Breast epithelium (tissue), 4 donors: ENCODE measurements around the gene PEF1. TPM values are rescaled to one million over a fixed set of nuclear protein-coding genes. Genes with fewer than 3 reads are reported as not detected.

ENCODE experiments used
- DNase-seq, 2 donors: peaks; one replicate each; pipeline ENCODE4 v3.0.0-alpha.2; 2019; ENCODE audit warnings: low spot score in 2 of 2
- H3K27ac ChIP-seq, 2 donors: fragments of 200-600 bp; sonication (generic) in 1 of 2; one replicate each; pipeline ENCODE4 v1.5.1; 2016 to 2019; ENCODE audit warnings: mild to moderate bottlenecking in 1 of 2
- H3K27me3 ChIP-seq, 2 donors: fragments of 200-600 bp; sonication (generic) in 1 of 2; one replicate each; pipeline versions ENCODE4 v1.5.1 to v1.6.0; 2017 to 2019; ENCODE audit warnings: control low read depth in 1 of 2, mild to moderate bottlenecking in 1 of 2
- H3K36me3 ChIP-seq: fragments of 200-600 bp; one replicate; pipeline ENCODE4 v1.5.1; 2019
- H3K4me1 ChIP-seq, 2 donors: fragments of 200-600 bp; sonication (generic); one replicate each; pipeline ENCODE4 v1.5.1; 2016 to 2019; ENCODE audit warnings: control low read depth in 1 of 2
- H3K4me3 ChIP-seq, 3 donors: fragments of 200-600 bp; sonication (generic); 1 replicate in 2 of 3; 2 replicates in 1 of 3; pipeline ENCODE4 v1.5.1; 2016 to 2019; ENCODE audit warnings: mild to moderate bottlenecking in 3 of 3, moderate library complexity in 2 of 3
- H3K9me3 ChIP-seq, 2 donors: fragments of 200-600 bp; sonication (generic) in 1 of 2; one replicate each; pipeline ENCODE4 v1.5.1; 2016 to 2019; ENCODE audit warnings: control low read depth in 1 of 2
- CTCF ChIP-seq, 3 donors: fragments of 450-650 bp; IDR thresholded peaks; one replicate each; pipeline ENCODE4 v1.5.1; 2016 to 2017; ENCODE audit warnings: antibody characterized with exemption in 3 of 3, mild to moderate bottlenecking in 3 of 3, moderate library complexity in 3 of 3
- POLR2A ChIP-seq: fragments of 450-650 bp; IDR thresholded peaks from one replicate; pipeline ENCODE4 v1.6.1; 2016; ENCODE audit warnings: antibody characterized with exemption, mild to moderate bottlenecking, moderate library complexity
- POLR2AphosphoS5 ChIP-seq, 3 donors: sonication (generic); formaldehyde crosslinking; IDR thresholded peaks; one replicate each; pipeline ENCODE4 v1.6.1; 2017; ENCODE audit warnings: antibody characterized with exemption in 3 of 3
- intact Hi-C: fragments of 100-400 bp; cut with DNase I; formaldehyde crosslinking; loops from one replicate; pipeline ENCODE4 v1.15.1; 2023; ENCODE audit warnings: low total_unique reads
- total RNA-seq, 3 donors: library from RNA; depleted of rRNA; stranded (reverse); fragments of >200 nt; gene quantifications; one replicate each; pipeline ENCODE4 v1.1.0, GENCODE V29; 2016

PEF1 gene
- total RNA-seq, 3 donors from 2014 or later, result 67.8 to 84.9 (median 70.1) TPM

GRCh38 chr1:31584869-31585735 lies 59.6 kb downstream of the PEF1 start:
- Histone ChIP-seq H3K9me3 (no peaks in the 10 kb centered on the region), H3K4me1 (peaks cover 6 to 13% of the 10 kb centered on the region in 2 donors), H3K4me3 (peak overlapping the region in 1 of 3 donors; percentile 35), H3K27ac (peak overlapping the region; percentile 50 to 85), H3K27me3 (no peaks in the 10 kb centered on the region), H3K36me3 (no peaks in the 10 kb centered on the region)
- DNase-seq, result no peak
- TF ChIP-seq CTCF (IDR thresholded peaks at IDR 0.05) (no peak), POLR2AphosphoS5 (IDR thresholded peaks at IDR 0.05) (no peak), POLR2A (no peak)
- intact Hi-C loops, result no loop called here

GRCh38 chr1:31583995-31584868 lies 60.4 kb downstream of the PEF1 start:
- intact Hi-C loops, result no loop called here
- no peaks in the 10 kb centered on the region for H3K9me3 ChIP-seq
- no peaks in the 10 kb centered on the region for H3K36me3 ChIP-seq
- peak in 1 of 3 donors; percentile 31 for TF ChIP-seq POLR2AphosphoS5 (IDR thresholded peaks at IDR 0.05)
- TF ChIP-seq CTCF (IDR thresholded peaks at IDR 0.05), result no peak
- H3K4me1 ChIP-seq, result peaks cover 6 to 13% of the 10 kb centered on the region in 2 donors
- H3K27ac ChIP-seq, result peak overlapping the region; percentile 50 to 85
- H3K4me3 ChIP-seq, result peak overlapping the region in 1 of 3 donors; percentile 40
- no peak for DNase-seq
- H3K27me3 ChIP-seq, result no peaks in the 10 kb centered on the region

GRCh38 chr1:31583082-31583994 lies 61.3 kb downstream of the PEF1 start:
- Histone ChIP-seq H3K9me3 (no peaks in the 10 kb centered on the region), H3K4me3 (peak overlapping the region in 1 of 3 donors; percentile 40), H3K27me3 (no peaks in the 10 kb centered on the region), H3K27ac (peak overlapping the region; percentile 50 to 85), H3K36me3 (no peaks in the 10 kb centered on the region), H3K4me1 (peaks cover 3 to 13% of the 10 kb centered on the region in 2 donors)
- DNase-seq, result no peak
- intact Hi-C loops, result no loop called here
- TF ChIP-seq POLR2AphosphoS5 (IDR thresholded peaks at IDR 0.05) (peak in 1 of 3 donors; percentile 22), CTCF (IDR thresholded peaks at IDR 0.05) (no peak), POLR2A (no peak)

GRCh38 chr1:31581821-31582810 lies 62.6 kb downstream of the PEF1 start:
- no peak for DNase-seq

More at GRCh38 chr1:31581821-31582810, 62.6 kb downstream of the PEF1 start:
- H3K27me3 ChIP-seq, result no peaks in the 10 kb centered on the region
- TF ChIP-seq CTCF (IDR thresholded peaks at IDR 0.05) (no peak), POLR2A (no peak), POLR2AphosphoS5 (IDR thresholded peaks at IDR 0.05) (no peak)
- intact Hi-C loops, result no loop called here
- H3K4me3 ChIP-seq, result peak overlapping the region in 1 of 3 donors; percentile 40
- peak overlapping the region; percentile 56 to 85 for H3K27ac ChIP-seq
- H3K4me1 ChIP-seq, result peaks cover 0 to 5% of the 10 kb centered on the region in 2 donors
- H3K9me3 ChIP-seq, result no peaks in the 10 kb centered on the region
- H3K36me3 ChIP-seq, result no peaks in the 10 kb centered on the region
